GM12873 (cell line): ENCODE measurements around the gene ATP11A.

Experiments
- TF ChIP-seq, protein P1 (sequence below): IDR thresholded peaks from 2 replicates; pipeline ENCODE4 v1.5.1; 2012; ENCODE audit warnings: low read depth, mild to moderate bottlenecking, moderate library complexity, low read length, control low read depth; ENCODE audit not compliant: insufficient read depth; ENCODE audit errors: missing control alignments

Gene ATP11A

DNA sequence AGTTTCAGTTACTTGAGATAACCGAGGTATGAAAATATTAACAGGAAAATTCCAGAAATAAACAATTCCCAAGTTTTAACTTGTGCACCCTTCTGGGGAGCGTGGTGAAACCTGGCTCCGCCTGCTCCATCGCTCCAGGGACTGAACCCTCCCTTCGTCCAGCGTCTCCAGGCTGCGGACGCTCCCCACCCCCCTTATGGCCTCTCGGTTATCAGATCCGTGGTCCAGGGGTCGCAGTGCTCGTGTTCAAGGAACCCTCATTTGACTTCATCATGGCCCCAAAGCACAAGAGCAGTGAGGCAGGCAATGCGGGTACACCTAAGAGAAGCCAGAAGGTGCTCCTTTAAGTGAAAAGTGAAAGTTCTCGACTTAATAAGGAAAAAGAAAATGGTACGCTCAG is 71.1 kb downstream of the ATP11A start:
- TF ChIP-seq, protein P1, sequence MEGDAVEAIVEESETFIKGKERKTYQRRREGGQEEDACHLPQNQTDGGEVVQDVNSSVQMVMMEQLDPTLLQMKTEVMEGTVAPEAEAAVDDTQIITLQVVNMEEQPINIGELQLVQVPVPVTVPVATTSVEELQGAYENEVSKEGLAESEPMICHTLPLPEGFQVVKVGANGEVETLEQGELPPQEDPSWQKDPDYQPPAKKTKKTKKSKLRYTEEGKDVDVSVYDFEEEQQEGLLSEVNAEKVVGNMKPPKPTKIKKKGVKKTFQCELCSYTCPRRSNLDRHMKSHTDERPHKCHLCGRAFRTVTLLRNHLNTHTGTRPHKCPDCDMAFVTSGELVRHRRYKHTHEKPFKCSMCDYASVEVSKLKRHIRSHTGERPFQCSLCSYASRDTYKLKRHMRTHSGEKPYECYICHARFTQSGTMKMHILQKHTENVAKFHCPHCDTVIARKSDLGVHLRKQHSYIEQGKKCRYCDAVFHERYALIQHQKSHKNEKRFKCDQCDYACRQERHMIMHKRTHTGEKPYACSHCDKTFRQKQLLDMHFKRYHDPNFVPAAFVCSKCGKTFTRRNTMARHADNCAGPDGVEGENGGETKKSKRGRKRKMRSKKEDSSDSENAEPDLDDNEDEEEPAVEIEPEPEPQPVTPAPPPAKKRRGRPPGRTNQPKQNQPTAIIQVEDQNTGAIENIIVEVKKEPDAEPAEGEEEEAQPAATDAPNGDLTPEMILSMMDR = no peak

DNA sequence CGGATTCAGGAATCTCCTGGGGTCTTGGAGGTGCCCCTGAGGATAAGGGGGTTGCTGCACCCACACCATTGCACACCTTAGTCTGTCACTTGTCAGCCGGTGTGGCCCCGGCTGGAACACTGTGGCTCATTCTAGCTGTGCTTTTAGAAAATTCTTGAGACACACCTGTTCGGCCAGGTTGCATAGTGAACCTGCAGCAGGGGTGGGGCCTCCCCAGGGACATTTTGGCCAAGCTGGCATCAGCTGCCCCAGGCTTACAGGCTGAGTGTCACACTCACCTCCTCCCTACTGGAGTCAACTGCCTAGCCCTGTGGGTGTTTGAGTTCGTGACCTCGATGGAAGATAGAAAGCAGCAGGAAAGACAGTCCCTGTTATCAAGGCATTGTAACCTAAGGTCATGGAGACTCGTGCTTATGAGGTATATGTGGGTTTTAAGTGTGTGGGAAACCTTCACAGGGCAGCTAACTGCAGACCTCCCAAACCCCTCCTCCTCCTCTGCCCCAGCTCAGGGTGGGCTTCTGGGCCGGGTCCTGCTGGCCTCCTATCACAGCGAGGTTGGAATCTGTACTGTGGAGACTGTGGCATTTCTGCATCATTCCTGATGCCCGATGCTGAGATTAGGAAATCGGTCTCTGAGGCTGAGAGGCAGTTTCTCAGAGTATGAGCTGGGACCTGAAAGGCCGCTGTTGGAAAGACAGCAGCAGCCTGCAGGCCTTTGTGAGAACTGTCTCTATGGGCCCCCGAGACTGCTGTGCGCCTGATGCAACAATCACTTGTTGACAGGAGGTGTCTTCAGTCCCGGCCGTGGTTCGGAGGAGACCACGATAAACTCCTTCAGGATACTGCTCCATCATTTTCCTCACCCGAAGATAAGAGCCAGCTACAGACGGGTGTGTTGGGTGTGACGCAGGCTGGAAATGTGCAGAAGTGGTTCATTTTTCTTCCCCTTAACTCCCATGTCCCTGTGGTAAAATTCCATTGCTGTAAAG is 72.2 kb downstream of the ATP11A start:
- TF ChIP-seq, protein P1 = no peak

DNA sequence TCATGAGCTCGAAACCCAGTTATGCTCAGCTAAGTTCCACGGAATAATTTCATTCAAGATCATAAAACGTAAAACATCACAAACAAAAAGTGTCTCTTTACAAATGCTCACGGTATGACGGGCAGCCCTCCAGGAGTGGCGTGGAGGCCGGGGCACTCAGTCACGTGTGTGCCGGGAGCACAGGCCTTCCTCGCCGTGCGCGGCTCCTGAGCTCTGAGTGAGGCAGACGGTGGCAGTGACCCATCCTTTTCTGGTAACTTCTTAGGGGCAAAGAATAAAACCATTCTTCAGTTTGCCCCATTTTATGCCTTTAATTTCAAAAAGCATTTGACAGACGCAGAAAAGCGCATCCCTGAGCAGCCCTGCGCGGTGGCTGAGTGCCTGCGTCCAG is 72.8 kb downstream of the ATP11A start:
- TF ChIP-seq, protein P1 = no peak

DNA sequence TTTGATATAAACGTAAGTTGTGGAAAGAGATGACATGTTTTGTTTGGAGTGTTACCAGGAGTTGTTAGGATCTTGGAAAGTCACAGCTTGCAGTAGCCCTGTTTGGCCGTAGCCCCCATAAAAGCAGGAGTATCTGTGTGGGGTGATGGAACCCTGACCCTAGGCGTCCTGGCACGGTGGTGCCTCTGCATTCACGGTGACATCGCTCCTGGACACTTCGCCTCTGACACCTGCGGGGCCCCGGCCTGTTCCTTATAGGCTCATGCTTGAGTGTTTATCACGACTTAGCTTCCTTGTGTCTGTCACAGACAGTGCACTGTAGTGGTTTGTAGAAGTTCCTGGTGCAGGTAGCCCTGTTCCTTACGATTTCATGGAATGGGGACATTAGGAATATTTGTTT is 74.2 kb downstream of the ATP11A start:
- TF ChIP-seq, protein P1 = no peak

DNA sequence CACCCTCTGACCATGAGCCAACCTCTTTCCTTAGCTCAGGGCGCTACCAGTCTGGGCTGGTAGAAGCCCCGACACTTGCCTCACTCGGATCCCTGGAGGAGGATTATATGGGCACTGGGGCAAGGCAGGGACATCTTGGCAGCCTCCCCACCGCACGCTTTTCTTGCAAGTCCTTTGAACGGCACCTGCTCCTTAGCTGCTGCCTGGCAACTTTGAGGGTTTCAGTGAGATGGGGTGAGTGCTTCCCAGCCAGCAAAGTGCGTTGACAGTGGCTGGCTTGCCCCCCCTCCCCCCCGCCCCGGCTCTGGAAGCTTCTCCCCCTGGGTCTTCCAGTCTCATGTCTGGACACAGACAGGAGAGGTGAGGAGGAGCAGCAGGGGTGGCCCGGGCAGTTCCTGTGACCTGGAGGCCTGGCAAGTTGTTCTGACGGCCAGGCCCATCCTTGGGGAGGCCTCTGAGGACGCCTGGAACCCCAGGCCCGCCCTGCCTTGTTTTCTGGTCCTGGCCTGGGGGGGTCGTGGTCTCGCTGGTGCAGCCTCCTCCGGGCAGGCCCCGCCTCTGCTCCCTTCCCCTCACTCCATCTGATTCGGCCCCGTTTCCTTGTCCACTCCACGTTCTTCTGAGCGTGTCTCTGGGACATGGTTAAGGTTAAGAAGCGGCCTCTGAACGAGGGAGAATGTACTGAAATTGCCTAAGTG is 75.2 kb downstream of the ATP11A start:
- TF ChIP-seq, protein P1 = no peak

DNA sequence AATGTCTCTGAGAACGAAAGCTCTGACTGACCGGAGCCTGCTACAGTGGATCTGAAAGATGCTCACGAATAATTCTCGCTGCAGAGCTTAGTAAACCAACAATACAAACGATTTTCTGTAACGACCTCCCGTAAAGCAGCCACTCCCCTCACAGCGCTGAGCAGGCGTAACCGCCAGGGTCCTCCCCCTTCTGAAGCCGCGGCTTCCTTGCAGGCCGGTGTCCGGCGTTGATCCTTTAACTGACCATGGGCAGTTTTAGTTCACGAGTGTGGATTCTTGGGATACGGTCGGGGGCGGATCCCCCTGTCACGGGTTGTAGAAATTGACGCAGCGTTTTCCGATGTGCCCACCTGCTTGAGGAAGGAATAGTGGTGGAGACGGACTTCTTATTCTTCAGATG is 75.9 kb downstream of the ATP11A start:
- TF ChIP-seq, protein P1 = no peak

DNA sequence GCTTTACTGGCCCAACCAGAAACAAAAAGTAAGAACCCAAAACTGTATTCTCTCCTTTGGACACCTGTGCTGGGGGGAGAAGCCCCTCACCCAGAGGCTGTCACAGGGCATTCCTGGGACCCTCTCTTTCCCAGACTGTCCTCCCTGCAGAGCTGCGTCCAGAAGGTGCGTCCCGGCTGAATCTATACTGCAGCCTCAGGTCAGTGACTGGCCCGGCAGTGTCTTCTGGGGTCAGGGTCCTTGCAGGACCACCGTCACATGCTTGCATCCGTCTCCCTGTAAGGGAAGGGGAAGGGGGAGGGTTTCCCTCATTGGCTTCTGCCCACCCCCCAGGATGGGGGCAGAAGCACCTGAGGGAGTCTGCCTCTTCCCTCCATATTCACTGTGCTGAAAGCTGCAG is 76.5 kb downstream of the ATP11A start:
- TF ChIP-seq, protein P1 = no peak
